KMS-11 (cell line): ENCODE measurements around the gene UBE2J1.

Source experiments
- H2AFZ ChIP-seq: fragments of 200-600 bp; sonication (generic); 2 replicates; pipeline ENCODE4 v1.6.1; 2016; ENCODE audit warnings: antibody characterized with exemption, mixed run types, low read depth
- H3K27ac ChIP-seq: fragments of 200-600 bp; sonication (generic); 2 replicates; pipeline ENCODE4 v1.6.1; 2016; ENCODE audit warnings: mild to moderate bottlenecking, mixed run types
- H3K27me3 ChIP-seq: fragments of 200-600 bp; sonication (generic); 2 replicates; pipeline ENCODE4 v1.6.1; 2017; ENCODE audit warnings: mild to moderate bottlenecking, low read depth, mixed run types, moderate library complexity; ENCODE audit not compliant: insufficient read depth
- H3K36me3 ChIP-seq: fragments of 200-600 bp; sonication (generic); 2 replicates; pipeline ENCODE4 v1.6.1; 2017; ENCODE audit warnings: mild to moderate bottlenecking, mixed run types; ENCODE audit not compliant: insufficient read depth
- H3K4me1 ChIP-seq: fragments of 200-600 bp; sonication (generic); 2 replicates; pipeline ENCODE4 v1.6.1; 2016; ENCODE audit warnings: mild to moderate bottlenecking, low read depth, mixed run types; ENCODE audit not compliant: poor library complexity, severe bottlenecking
- H3K4me2 ChIP-seq: fragments of 200-600 bp; sonication (generic); 2 replicates; pipeline ENCODE4 v1.7.0; 2016; ENCODE audit warnings: mild to moderate bottlenecking, mixed run types
- H3K4me3 ChIP-seq: fragments of 200-600 bp; sonication (generic); IDR thresholded peaks from 2 replicates; pipeline ENCODE4 v1.6.1; 2017; ENCODE audit warnings: low read depth, low read length, mixed read lengths; ENCODE audit not compliant: insufficient read depth
- H3K79me2 ChIP-seq: fragments of 200-600 bp; sonication (generic); 2 replicates; pipeline ENCODE4 v1.6.1; 2016; ENCODE audit warnings: low read depth, mixed run types; ENCODE audit not compliant: insufficient read depth
- H3K9ac ChIP-seq: fragments of 200-600 bp; sonication (generic); 2 replicates; pipeline ENCODE4 v1.6.1; 2016; ENCODE audit warnings: mild to moderate bottlenecking, mixed run types
- H4K20me1 ChIP-seq: fragments of 200-600 bp; sonication (generic); 2 replicates; pipeline ENCODE4 v1.6.1; 2016; ENCODE audit warnings: mild to moderate bottlenecking, mixed run types; ENCODE audit not compliant: insufficient read depth
- CTCF ChIP-seq: fragments of 200-600 bp; sonication (generic); conservative IDR thresholded peaks from 2 replicates; pipeline ENCODE4 v1.6.1; 2017; ENCODE audit warnings: low read depth, mild to moderate bottlenecking, antibody characterized with exemption, low read length, moderate library complexity, mixed read lengths

UBE2J1 gene

DNA sequence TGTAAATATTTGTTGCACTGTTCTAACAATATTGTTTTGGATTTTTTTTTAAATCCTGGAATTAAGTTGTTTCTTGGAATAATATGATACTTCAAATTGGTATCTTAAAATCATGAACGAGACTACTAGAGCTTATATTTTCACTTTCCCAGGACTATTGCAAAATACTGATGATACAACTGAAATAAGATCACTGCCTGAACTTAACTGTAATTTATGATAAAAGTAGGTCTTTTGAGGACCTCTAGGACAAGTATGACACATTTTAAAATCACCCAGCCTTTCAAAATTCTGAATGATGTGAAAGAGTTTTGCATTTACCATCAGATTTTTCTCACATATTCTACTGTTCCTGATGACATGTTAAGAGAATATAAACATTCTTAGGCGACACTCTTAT, 8.6 kb upstream of the UBE2J1 start:
- no peaks in the 10 kb centered on the region for H3K36me3 ChIP-seq
- H3K27ac ChIP-seq = peak overlapping the region; percentile 26; the same call in 1 of the 2 replicates
- H3K27me3 ChIP-seq = no peaks in the 10 kb centered on the region
- peak overlapping the region; percentile 40 for H3K4me2 ChIP-seq
- no peak overlapping the region for H3K4me3 ChIP-seq
- H4K20me1 ChIP-seq = no peaks in the 10 kb centered on the region
- TF ChIP-seq CTCF = no peak
- H3K4me1 ChIP-seq = peaks cover 80% of the 10 kb centered on the region
- no peak overlapping the region for H3K9ac ChIP-seq
- H2AFZ ChIP-seq = no peak overlapping the region; the same call in 1 of the 2 replicates
- no peaks in the 10 kb centered on the region for H3K79me2 ChIP-seq

DNA sequence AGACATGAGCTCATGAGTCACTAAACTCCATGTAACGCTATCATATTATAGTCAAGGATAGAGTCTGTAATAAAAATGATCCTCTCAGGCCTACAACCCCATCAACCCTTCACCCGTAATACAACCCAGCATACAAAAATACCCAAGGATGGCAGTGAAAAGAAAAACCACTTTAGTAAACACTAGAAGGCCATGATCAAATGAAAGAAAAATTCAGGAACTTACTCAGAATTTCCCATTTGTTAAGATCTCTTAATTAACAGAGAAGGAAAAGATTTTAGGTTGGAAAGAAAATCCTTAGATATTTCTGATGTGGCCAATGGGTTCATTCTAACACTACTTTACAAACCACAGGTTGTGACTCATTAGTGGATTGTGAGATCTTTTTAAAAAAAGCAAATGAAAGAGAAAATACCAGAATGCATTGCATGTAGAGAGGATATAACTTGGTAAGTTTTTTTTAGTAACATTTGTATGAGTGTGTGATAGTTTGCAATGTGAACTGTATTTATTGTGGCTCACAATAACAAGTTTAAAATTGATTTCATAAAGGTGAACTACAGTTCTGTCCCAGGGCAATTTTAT, 8.0 kb upstream of the UBE2J1 start:
- H3K4me2 ChIP-seq = peak overlapping the region; percentile 40
- no peak overlapping the region; the same call in 1 of the 2 replicates for H2AFZ ChIP-seq
- no peak for TF ChIP-seq CTCF
- H3K4me1 ChIP-seq = peaks cover 80% of the 10 kb centered on the region
- H3K79me2 ChIP-seq = no peaks in the 10 kb centered on the region
- H3K27ac ChIP-seq = peak overlapping the region; percentile 26
- H4K20me1 ChIP-seq = no peaks in the 10 kb centered on the region
- H3K9ac ChIP-seq = no peak overlapping the region
- H3K36me3 ChIP-seq = no peaks in the 10 kb centered on the region
- no peak overlapping the region for H3K4me3 ChIP-seq
- H3K27me3 ChIP-seq = no peaks in the 10 kb centered on the region

GRCh38 chr6:89359561-89359960, 7.0 kb upstream of the UBE2J1 start:
- H3K27me3 ChIP-seq = no peaks in the 10 kb centered on the region
- H3K36me3 ChIP-seq = no peaks in the 10 kb centered on the region
- peaks cover 5% of the 10 kb centered on the region; the same call in 1 of the 2 replicates for H3K79me2 ChIP-seq
- H3K4me3 ChIP-seq = no peak overlapping the region
- H3K4me2 ChIP-seq = peak overlapping the region; percentile 97
- H3K4me1 ChIP-seq = peaks cover 81% of the 10 kb centered on the region
- no peak overlapping the region for H2AFZ ChIP-seq
- no peak overlapping the region; the same call in 1 of the 2 replicates for H3K9ac ChIP-seq
- TF ChIP-seq CTCF = no peak
- H4K20me1 ChIP-seq = no peaks in the 10 kb centered on the region
- peak overlapping the region; percentile 87 for H3K27ac ChIP-seq

GRCh38 chr6:89357390-89357789, 4.9 kb upstream of the UBE2J1 start:
- Histone ChIP-seq H3K79me2 (peaks cover 25% of the 10 kb centered on the region), H3K27ac (peak overlapping the region; percentile 87), H2AFZ (no peak overlapping the region), H3K27me3 (no peaks in the 10 kb centered on the region), H3K4me1 (peaks cover 85% of the 10 kb centered on the region), H4K20me1 (no peaks in the 10 kb centered on the region), H3K9ac (peak overlapping the region; percentile 56; the same call in 1 of the 2 replicates), H3K4me2 (peak overlapping the region; percentile 97), H3K4me3 (no peak overlapping the region), H3K36me3 (no peaks in the 10 kb centered on the region)
- TF ChIP-seq CTCF = no peak
